GM12801 (cell line): Measurements from ENCODE around the gene KATNB1.

Experiments used
- TF ChIP-seq, protein P1 (sequence below): IDR thresholded peaks from one replicate; pipeline ENCODE4 v1.5.1; 2011; ENCODE audit warnings: control low read depth; ENCODE audit not compliant: insufficient read length; ENCODE audit errors: extremely low read depth

Gene KATNB1

DNA sequence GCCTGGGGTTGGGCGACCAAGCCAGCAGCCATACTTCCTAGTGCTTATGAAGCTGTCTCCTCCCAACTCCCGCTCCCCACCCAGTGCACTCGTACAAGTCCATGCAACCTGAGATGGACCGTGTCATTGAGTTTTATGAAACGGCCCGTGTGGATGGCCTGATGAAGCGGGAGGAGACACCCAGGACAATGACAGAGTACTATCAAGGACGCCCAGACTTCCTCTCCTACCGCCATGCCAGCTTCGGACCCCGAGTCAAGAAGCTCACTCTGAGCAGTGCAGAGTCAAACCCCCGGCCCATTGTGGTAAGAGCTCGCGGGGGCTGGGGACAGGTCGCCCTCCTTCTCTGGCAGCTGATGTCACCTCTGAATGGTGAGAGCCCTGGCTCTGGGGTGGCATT, 11.0 kb upstream of the KATNB1 start:
- TF ChIP-seq, protein P1, sequence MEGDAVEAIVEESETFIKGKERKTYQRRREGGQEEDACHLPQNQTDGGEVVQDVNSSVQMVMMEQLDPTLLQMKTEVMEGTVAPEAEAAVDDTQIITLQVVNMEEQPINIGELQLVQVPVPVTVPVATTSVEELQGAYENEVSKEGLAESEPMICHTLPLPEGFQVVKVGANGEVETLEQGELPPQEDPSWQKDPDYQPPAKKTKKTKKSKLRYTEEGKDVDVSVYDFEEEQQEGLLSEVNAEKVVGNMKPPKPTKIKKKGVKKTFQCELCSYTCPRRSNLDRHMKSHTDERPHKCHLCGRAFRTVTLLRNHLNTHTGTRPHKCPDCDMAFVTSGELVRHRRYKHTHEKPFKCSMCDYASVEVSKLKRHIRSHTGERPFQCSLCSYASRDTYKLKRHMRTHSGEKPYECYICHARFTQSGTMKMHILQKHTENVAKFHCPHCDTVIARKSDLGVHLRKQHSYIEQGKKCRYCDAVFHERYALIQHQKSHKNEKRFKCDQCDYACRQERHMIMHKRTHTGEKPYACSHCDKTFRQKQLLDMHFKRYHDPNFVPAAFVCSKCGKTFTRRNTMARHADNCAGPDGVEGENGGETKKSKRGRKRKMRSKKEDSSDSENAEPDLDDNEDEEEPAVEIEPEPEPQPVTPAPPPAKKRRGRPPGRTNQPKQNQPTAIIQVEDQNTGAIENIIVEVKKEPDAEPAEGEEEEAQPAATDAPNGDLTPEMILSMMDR, result no peak

DNA sequence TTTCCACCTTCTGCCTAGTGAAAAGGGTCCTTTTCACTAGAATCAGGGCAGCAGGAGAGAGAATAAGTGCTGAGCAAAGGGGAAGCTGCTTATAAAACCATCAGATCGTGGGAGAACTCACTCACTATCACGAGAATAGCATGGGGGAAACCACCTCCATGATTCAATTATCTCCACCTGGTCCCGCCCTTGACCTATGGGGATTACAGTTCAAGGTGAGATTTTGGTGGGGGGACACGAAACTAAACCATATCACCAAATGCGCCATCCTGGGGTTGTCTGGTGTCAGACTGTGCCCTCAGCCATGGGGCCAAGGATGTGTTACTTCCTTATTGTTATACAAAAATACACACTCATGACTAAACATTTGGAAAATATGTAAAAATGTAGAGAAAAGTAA, 10.4 kb upstream of the KATNB1 start:
- TF ChIP-seq, protein P1, result no peak

DNA sequence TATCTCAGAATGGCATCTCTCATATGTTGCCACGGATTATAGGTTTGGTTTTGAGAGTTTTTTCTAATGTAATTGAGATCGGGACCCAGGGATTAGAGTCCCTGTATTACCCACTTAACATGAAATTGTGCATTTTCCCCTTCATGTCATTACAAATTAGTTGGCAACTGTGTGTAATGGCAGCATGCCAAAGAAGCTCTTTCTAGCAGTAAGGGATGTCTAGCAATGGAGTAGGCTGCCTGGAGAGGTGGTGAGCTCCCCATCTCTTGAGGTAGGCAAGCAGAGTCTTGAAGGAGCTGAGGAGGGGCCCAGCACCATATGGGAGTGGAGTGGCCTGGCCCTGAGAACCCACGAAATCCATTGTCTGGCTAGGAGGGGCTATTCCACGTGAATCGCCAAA, 10.0 kb upstream of the KATNB1 start:
- TF ChIP-seq, protein P1, result no peak

DNA sequence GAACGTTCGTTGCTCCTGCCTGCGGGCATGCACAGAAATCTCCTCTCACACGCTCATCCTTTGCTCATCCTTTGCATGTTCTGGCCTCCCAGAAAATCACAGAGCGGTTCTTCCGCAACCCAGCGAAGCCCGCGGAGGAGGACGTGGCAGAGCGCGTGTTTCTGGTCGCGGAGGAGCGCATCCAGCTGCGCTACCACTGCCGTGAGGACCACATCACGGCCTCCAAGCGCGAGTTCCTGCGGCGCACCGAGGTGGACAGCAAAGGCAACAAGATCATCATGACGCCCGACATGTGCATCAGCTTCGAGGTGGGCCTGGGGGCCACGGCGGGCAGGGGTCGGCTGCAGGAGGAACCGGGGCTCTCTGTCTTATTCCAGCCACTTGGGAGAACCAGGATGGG, 9.6 kb upstream of the KATNB1 start:
- TF ChIP-seq, protein P1, result no peak

DNA sequence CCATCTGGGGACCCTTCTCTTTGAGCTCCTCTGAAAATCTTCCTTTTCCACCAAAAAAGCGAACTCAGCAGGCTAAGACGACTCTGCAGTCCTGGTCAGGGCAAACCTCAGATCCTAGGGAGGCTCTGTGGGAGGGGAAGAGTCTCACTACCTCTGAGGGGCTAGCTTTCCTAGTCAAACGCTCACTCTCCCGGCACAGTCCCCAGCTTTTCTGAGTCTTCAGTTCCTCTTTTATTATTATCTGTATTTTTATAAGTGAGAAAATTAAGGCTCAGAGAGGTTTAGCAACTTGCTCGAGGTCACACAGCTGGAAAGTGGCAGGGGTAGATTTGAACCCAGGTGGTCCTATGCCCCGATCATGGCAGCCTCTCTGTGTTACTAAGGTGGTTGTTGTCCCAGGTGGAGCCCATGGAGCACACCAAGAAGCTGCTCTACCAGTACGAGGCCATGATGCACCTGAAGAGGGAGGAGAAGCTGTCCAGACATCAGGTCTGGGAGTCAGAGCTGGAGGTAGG, 9.1 kb upstream of the KATNB1 start:
- TF ChIP-seq, protein P1, result no peak

DNA sequence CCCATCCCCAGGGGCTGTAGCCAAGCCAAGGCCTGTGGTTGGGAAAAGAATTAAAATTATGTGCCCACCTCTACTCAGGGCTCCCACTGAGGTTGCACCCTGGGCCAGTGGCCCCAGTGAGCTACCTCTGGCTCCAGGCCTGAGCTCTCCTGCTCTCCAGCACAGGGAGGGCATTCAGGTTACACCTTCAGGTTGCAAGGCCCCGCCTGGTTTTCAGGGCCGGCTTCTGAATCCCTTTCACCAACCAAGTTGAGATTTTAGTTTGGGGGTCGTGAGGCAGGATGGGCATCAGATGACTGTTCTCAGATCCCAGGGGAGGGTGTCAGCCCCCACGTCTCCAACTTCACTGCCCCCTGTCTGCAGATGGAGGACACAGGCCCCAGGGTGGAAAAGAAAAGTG, 8.0 kb upstream of the KATNB1 start:
- TF ChIP-seq, protein P1, result no peak

DNA sequence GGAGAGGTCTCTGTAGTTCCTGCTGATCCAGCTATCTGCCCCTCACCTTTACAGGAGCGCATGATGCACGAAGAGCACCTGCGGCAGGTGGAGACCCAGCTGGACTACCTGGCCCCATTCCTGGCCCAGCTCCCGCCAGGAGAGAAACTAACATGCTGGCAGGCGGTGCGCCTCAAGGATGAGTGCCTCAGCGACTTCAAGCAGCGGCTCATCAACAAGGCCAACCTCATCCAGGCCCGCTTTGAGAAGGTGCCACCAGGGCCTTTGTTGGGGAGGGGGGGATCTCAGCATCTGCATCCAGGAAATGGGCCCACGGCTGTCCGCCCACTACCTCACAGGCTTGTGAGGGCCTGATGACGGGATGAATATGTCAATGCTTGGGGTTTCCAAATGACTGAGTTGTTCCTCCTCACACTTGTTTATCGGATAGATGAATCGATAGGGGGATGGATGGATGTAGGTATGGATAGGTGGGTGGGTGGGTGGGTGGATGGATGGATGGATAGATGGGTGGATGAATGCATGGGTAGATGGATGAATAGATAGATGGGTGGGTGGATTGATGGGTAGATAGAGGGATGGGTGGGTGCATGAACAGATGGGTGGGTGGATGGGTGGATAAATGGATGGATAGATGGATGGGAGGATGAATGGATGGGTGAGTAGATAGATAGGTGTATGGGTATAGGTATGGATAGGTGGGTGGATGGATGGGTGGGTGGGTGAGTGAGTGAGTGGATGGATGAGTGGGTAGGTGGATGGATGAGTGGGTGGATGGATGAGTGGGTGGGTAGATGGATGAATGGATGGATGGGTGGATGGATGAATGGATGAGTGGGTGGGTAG, 7.0 kb upstream of the KATNB1 start:
- TF ChIP-seq, protein P1, result no peak
